CD4-positive, alpha-beta memory T cell (primary cell): ENCODE data around the gene RIBC2. TPM values are rescaled to one million over a fixed set of nuclear protein-coding genes. Genes with fewer than 3 reads are reported as not detected.

Experiments
- CTCF ChIA-PET: fragments of 350-600 bp; sonication (Branson Sonifier 250); formaldehyde crosslinking; loops from one replicate; lab custom pipeline; 2021; ENCODE audit warnings: inconsistent platforms; ENCODE audit not compliant: partially characterized antibody; lab: Charles Lee
- POLR2A ChIA-PET: fragments of 350-600 bp; sonication (Branson Sonifier 250); formaldehyde crosslinking; loops from one replicate; lab custom pipeline; 2021; ENCODE audit not compliant: partially characterized antibody; lab: Charles Lee
- DNase-seq, 5 donors: peaks; one replicate each; pipeline versions ENCODE4 v3.0.0 to v3.0.0-alpha.2; 2020 to 2022; ENCODE audit warnings: mixed read lengths in 1 of 5
- H3K27ac ChIP-seq: one replicate; pipeline ENCODE4 v1.7.0; 2013; ENCODE audit warnings: low read depth, low read length
- H3K27me3 ChIP-seq: 2 replicates; pipeline ENCODE4 v1.7.0; 2013; ENCODE audit warnings: mild to moderate bottlenecking, low read length, moderate library complexity; ENCODE audit not compliant: insufficient read depth
- H3K36me3 ChIP-seq: 2 replicates; pipeline ENCODE4 v1.7.0; 2013; ENCODE audit warnings: mild to moderate bottlenecking, low read length, moderate library complexity; ENCODE audit not compliant: insufficient read depth
- H3K4me1 ChIP-seq: 2 replicates; pipeline ENCODE4 v1.7.0; 2013; ENCODE audit warnings: mild to moderate bottlenecking, low read length, moderate library complexity; ENCODE audit not compliant: insufficient read depth
- H3K4me3 ChIP-seq, 2 donors: one replicate each; pipeline ENCODE4 v1.7.0; 2013; ENCODE audit warnings: low read length in 2 of 2, mild to moderate bottlenecking in 1 of 2
- H3K9me3 ChIP-seq, 2 donors: one replicate each; pipeline ENCODE4 v1.7.0; 2013; ENCODE audit warnings: low read length in 2 of 2, control low read depth in 1 of 2; ENCODE audit not compliant: control insufficient read depth in 1 of 2
- H3K27ac Mint-ChIP-seq, 7 donors: one replicate each; pipeline ENCODE4 v1.8.0; 2020 to 2021; ENCODE audit warnings: mixed read lengths in 7 of 7, mild to moderate bottlenecking in 6 of 7, inconsistent platforms in 3 of 7, moderate library complexity in 3 of 7
- H3K27me3 Mint-ChIP-seq, 2 donors: one replicate each; pipeline ENCODE4 v1.8.0; 2020 to 2021; ENCODE audit warnings: mixed read lengths in 2 of 2
- H3K36me3 Mint-ChIP-seq, 2 donors: one replicate each; pipeline ENCODE4 v1.8.0; 2020 to 2021; ENCODE audit warnings: mixed read lengths in 2 of 2, inconsistent platforms in 1 of 2, mild to moderate bottlenecking in 1 of 2
- H3K4me1 Mint-ChIP-seq, 4 donors: one replicate each; pipeline ENCODE4 v1.8.0; 2020 to 2021; ENCODE audit warnings: mixed read lengths in 4 of 4, mild to moderate bottlenecking in 1 of 4
- H3K4me3 Mint-ChIP-seq, 8 donors: one replicate each; pipeline ENCODE4 v1.8.0; 2020 to 2021; ENCODE audit warnings: mixed read lengths in 8 of 8, mild to moderate bottlenecking in 7 of 8, moderate library complexity in 6 of 8, inconsistent platforms in 3 of 8
- H3K9me3 Mint-ChIP-seq, 8 donors: one replicate each; pipeline ENCODE4 v1.8.0; 2020 to 2021; ENCODE audit warnings: mixed read lengths in 8 of 8, mild to moderate bottlenecking in 5 of 8, inconsistent platforms in 3 of 8, moderate library complexity in 1 of 8
- intact Hi-C: fragments of 100-400 bp; cut with micrococcal nuclease; formaldehyde crosslinking; loops from one replicate; pipeline ENCODE4 v1.15.1; 2023
- polyA plus RNA-seq, 2 donors: library from polyadenylated mRNA; unstranded; fragments of 300-500 nt; fragmentation: Illumina TruSeq; gene quantifications; one replicate each; pipeline ENCODE4 v1.2.3, GENCODE V29; 2021
- total RNA-seq, 2 experiments: library from RNA; stranded (reverse); gene quantifications; one replicate each; pipeline ENCODE4 v1.2.3, GENCODE V29; 2021

Gene RIBC2
- total and polyA plus RNA-seq, 4 experiments from 2014 or later = 0.13 TPM; not detected in 3

GRCh38 chr22:45389546-45389945, 23.9 kb upstream of the RIBC2 start:
- Histone ChIP-seq H3K36me3 (no peaks in the 10 kb centered on the region), H3K27me3 (no peaks in the 10 kb centered on the region), H3K4me3 (no peak overlapping the region), H3K9me3 (no peaks in the 10 kb centered on the region), H3K27ac (no peak overlapping the region), H3K4me1 (no peaks in the 10 kb centered on the region)
- no peak overlapping the region for H3K27ac Mint-ChIP-seq
- H3K9me3 Mint-ChIP-seq = no peaks in the 10 kb centered on the region
- H3K36me3 Mint-ChIP-seq = no peaks in the 10 kb centered on the region
- H3K4me3 Mint-ChIP-seq = no peak overlapping the region
- H3K27me3 Mint-ChIP-seq = peaks cover 8% of the 10 kb centered on the region in 2 donors
- POLR2A ChIA-PET = no interaction called here
- CTCF ChIA-PET = interaction anchor here (0.5 to 1.5 kb wide), 2 partner anchors 14 to 52 kb away, joined by 3 read pairs; no protein-coding TSS in a partner anchor
- H3K4me1 Mint-ChIP-seq = no peaks in the 10 kb centered on the region
- DNase-seq = no peak
- intact Hi-C loops = no loop called here

- Mint-ChIP-seq H3K4me3 (no peak overlapping the region), H3K36me3 (no peaks in the 10 kb centered on the region), H3K27ac (no peak overlapping the region), H3K9me3 (peaks cover 0 to 4% (median 0%) of the 10 kb centered on the region in 8 donors), H3K27me3 (peaks cover 2% of the 10 kb centered on the region in 2 donors), H3K4me1 (no peaks in the 10 kb centered on the region)
- H3K36me3 ChIP-seq = no peaks in the 10 kb centered on the region
- H3K4me1 ChIP-seq = no peaks in the 10 kb centered on the region
- H3K4me3 ChIP-seq = no peak overlapping the region
- ChIA-PET POLR2A (no interaction called here), CTCF (interaction anchor here (1.6 kb wide), 1 partner anchor 12 kb away, joined by 4 read pairs; no protein-coding TSS in a partner anchor)
- no peaks in the 10 kb centered on the region for H3K27me3 ChIP-seq
- H3K9me3 ChIP-seq = no peaks in the 10 kb centered on the region
- DNase-seq = no peak
- H3K27ac ChIP-seq = no peak overlapping the region
- intact Hi-C loops = no loop called here
These were observed 15.7 kb upstream of the RIBC2 start for GRCh38 chr22:45397806-45398205.

GRCh38 chr22:45398214-45398613, 15.3 kb upstream of the RIBC2 start:
- H3K27ac ChIP-seq = no peak overlapping the region
- Mint-ChIP-seq H3K27ac (no peak overlapping the region), H3K9me3 (peaks cover 0 to 4% (median 0%) of the 10 kb centered on the region in 8 donors), H3K36me3 (no peaks in the 10 kb centered on the region), H3K4me1 (no peaks in the 10 kb centered on the region), H3K4me3 (no peak overlapping the region), H3K27me3 (peaks cover 2% of the 10 kb centered on the region in 2 donors)
- DNase-seq = no peak
- no peaks in the 10 kb centered on the region for H3K36me3 ChIP-seq
- H3K4me1 ChIP-seq = no peaks in the 10 kb centered on the region
- no peaks in the 10 kb centered on the region for H3K27me3 ChIP-seq
- no peaks in the 10 kb centered on the region for H3K9me3 ChIP-seq
- POLR2A ChIA-PET = no interaction called here
- CTCF ChIA-PET = interaction anchor here (1.6 kb wide), 1 partner anchor 12 kb away, joined by 4 read pairs; no protein-coding TSS in a partner anchor
- intact Hi-C loops = no loop called here
- no peak overlapping the region for H3K4me3 ChIP-seq

- Histone ChIP-seq H3K27me3 (no peaks in the 10 kb centered on the region), H3K4me3 (no peak overlapping the region), H3K36me3 (no peaks in the 10 kb centered on the region), H3K9me3 (no peaks in the 10 kb centered on the region), H3K4me1 (no peaks in the 10 kb centered on the region), H3K27ac (no peak overlapping the region)
- Mint-ChIP-seq H3K9me3 (peaks cover 0 to 4% (median 0%) of the 10 kb centered on the region in 8 donors), H3K4me3 (no peak overlapping the region), H3K36me3 (no peaks in the 10 kb centered on the region), H3K27me3 (peaks cover 2% of the 10 kb centered on the region in 2 donors), H3K27ac (no peak overlapping the region), H3K4me1 (no peaks in the 10 kb centered on the region)
- POLR2A ChIA-PET = no interaction called here
- no peak for DNase-seq
- intact Hi-C loops = no loop called here
- CTCF ChIA-PET = no interaction called here
These were observed 13.6 kb upstream of the RIBC2 start for GRCh38 chr22:45399712-45400445.

- Mint-ChIP-seq H3K4me1 (no peaks in the 10 kb centered on the region), H3K27ac (peak overlapping the region in 1 of 7 donors; percentile 6), H3K9me3 (peaks cover 0 to 9% (median 2%) of the 10 kb centered on the region in 8 donors), H3K27me3 (peaks cover 2% of the 10 kb centered on the region in 2 donors), H3K4me3 (no peak overlapping the region), H3K36me3 (no peaks in the 10 kb centered on the region)
- CTCF ChIA-PET = no interaction called here
- DNase-seq = no peak
- intact Hi-C loops = no loop called here
- Histone ChIP-seq H3K4me3 (no peak overlapping the region), H3K9me3 (no peaks in the 10 kb centered on the region), H3K27me3 (no peaks in the 10 kb centered on the region), H3K4me1 (no peaks in the 10 kb centered on the region), H3K27ac (no peak overlapping the region), H3K36me3 (no peaks in the 10 kb centered on the region)
- POLR2A ChIA-PET = no interaction called here
These were observed 11.0 kb upstream of the RIBC2 start for GRCh38 chr22:45402466-45402985.

GRCh38 chr22:45407793-45408192, 5.7 kb upstream of the RIBC2 start:
- intact Hi-C loops = no loop called here
- Histone ChIP-seq H3K4me3 (no peak overlapping the region), H3K27ac (no peak overlapping the region), H3K9me3 (no peaks in the 10 kb centered on the region), H3K27me3 (no peaks in the 10 kb centered on the region), H3K36me3 (no peaks in the 10 kb centered on the region), H3K4me1 (peaks cover 1% of the 10 kb centered on the region)
- POLR2A ChIA-PET = no interaction called here
- Mint-ChIP-seq H3K27me3 (no peaks in the 10 kb centered on the region), H3K4me1 (peaks cover 0 to 1% (median 0%) of the 10 kb centered on the region in 4 donors), H3K4me3 (no peak overlapping the region), H3K27ac (no peak overlapping the region), H3K36me3 (no peaks in the 10 kb centered on the region), H3K9me3 (peaks cover 0 to 16% (median 10%) of the 10 kb centered on the region in 8 donors)
- DNase-seq = no peak
- CTCF ChIA-PET = no interaction called here

GRCh38 chr22:45413013-45413367, 503 bp upstream of the RIBC2 start:
- Mint-ChIP-seq H3K27ac (no peak overlapping the region), H3K4me3 (peak overlapping the region in 4 of 8 donors; percentile 17 to 54 (median 42)), H3K4me1 (peaks cover 4 to 7% (median 6%) of the 10 kb centered on the region in 4 donors), H3K27me3 (no peaks in the 10 kb centered on the region), H3K9me3 (peaks cover 0 to 6% (median 2%) of the 10 kb centered on the region in 8 donors), H3K36me3 (no peaks in the 10 kb centered on the region)
- no peaks in the 10 kb centered on the region for H3K9me3 ChIP-seq
- DNase-seq = no peak
- ChIA-PET POLR2A (interaction anchor here (1.0 to 2.1 kb wide), 2 partner anchors 103 to 249 kb away, joined by 3 to 6 read pairs; partner anchors contain the start of genes FAM118A and NUP50), CTCF (interaction anchor here (1.1 kb wide), 1 partner anchor 139 kb away, joined by 3 read pairs; no protein-coding TSS in a partner anchor)
- H3K4me1 ChIP-seq = peaks cover 14% of the 10 kb centered on the region
- intact Hi-C loops = loop anchor here (1.0 to 10.0 kb wide), 2 partner anchors 95 to 248 kb away; partner anchors contain the start of gene NUP50
- no peaks in the 10 kb centered on the region for H3K27me3 ChIP-seq
- H3K4me3 ChIP-seq = peak overlapping the region in 1 of 2 donors; percentile 68
- H3K36me3 ChIP-seq = no peaks in the 10 kb centered on the region
- H3K27ac ChIP-seq = no peak overlapping the region
